Measurements from ENCODE around the gene FOXO3.
"Not testable (repeated sequence)": the region's sequence is repeated elsewhere in the genome, so short reads cannot be mapped to it uniquely, and the experiment has no call there.

The FOXO3 gene

DNA sequence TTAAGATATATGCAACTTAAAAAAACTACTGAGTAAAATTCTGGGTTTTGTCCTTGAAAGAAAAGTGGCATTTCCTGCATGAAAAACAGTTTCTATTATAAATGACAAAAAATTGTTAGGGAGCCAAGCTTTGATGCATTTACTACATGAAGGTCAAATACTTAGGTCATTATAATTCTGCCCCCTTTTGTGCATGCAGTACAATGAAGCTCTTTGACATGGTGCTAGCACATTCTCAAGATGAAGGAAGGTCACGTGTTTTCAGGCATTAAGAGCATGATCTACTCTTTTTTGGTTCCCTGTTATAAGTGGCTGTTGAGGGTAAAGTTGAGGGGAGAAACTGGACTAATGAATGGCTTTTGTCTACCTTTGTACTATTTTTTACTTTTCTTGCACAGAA is 72.7 kb downstream of the FOXO3 start:
- no peak for DNase-seq

DNA sequence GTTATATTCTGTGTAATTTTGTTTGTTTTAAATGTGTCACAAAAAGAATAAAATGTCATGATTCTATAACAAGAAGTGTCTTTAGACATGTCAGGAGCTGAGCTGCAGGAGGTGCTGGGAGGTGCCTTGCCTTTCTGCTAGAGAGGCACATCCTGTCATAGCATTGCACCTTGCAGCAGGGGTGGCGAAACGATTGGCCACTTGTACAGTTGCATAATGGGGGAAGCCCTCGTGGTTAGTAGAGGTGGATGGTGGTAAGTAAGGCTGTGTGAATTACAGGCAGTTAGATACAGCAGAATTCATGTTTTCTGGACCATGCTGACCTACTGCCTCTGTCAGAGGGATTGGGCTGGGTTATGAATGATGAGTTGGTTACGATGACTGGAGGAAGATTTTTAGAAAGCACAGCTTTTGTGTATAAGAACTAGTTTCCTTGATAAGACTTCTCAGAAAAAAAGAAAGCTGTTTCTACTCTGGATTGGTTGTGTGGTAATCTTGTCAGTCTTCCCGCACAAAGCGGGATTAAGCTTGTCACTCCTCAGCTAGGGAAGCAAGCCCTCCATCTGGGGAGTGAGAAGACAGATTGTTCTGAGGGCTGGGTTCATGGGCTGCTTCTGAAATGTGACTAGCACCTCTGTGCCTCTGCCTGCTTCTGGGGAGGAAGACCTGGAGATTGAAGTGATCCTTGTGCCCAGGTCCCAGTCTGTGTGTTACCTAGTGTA is 74.9 kb downstream of the FOXO3 start:
- no peak for DNase-seq

DNA sequence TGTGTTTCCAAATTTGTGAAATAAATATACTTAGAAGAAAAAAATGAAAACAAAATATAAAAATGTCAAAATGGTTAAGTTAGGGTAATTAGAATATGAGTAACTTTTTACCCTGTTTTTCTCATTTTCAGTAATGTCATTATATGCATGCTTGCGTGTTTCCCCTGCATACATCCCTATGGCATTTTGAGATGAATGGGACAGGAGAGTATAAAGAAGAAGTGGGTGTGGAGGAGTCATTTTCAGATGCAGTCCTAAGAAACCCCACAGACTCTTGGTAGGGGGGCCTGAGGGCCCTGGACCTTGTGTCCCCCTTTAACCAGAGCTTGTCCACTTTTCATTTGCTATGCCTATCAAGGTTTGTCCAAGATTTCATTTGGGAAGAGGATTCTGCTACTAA is 77.2 kb downstream of the FOXO3 start:
- DNase-seq: no peak

DNA sequence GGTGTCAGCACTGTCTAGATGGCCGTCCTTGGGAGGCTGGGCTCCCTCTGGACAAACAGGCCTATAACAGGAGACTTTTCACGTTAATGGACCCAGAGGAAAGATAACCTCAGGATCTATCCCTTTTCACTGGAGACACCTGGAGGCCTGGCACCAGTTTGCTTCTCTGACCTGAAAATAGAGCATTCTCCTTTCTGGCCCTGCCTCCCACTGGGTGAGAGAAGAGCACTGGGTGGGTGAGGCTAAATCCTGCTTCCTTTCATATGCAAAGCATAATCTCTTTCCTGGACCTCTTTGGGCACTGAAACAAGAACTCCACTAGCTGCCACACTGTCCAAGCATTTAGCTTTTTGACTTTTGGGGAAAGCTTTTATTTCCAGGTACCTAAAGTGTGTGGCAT is 78.3 kb downstream of the FOXO3 start:
- DNase-seq: peak in 1 of 2 experiments; percentile 34

DNA sequence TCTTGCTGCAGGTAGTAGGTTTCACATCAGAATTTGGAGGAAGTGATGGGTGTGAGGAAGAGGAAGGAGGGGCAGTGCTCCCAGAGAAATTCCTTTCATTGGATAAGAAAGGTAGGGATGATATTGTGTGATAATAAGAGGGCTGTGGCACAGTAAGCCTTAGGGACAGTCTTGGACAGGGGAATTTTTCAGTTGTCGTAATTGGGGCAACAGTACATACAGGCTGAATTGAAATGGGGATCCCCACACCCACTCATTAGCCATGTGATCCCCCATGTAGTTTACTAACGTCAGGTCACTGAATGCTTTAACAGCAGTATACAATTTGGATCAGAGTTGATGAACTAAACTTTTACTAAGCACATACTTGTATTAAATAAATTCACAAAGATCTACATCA is 79.4 kb downstream of the FOXO3 start:
- no peak for DNase-seq

DNA sequence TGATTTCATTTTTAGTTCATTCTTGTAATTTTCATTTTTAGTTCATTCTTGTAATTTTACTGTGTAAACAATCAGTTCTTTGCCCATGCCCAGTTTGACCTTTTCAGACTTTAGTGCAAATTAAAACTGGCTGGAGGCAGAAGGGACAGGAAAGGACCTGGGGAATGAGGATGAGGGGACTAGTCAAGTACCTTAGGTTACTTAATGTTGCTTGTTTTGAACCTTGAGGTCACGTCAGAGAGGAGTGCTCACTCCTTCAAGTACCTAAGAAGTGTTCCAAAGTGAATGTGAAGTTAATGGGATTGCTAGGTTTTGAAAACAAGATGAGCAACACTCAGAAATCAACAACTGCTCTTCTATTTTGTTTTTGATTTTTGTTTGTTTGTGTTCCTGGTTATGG is 82.5 kb downstream of the FOXO3 start:
- no peak for DNase-seq

DNA sequence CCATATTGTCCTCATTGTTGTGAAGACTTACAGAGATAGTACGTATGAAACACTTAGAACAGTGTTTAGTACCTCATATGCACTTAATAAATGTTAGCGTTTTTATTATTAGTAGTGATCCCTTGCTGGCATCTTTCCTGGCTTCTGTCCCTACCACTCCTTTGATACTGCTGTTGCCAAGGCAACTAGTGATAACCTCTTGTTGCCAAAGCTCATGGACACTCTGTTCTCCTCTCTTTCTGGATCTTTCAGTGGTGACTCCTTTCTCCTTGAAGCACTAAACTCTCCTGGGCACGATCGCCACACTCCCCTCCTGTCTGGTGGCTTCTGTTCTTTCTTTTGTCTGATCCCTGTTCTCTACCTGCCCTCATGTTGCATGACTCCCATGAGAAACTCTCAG is 83.5 kb downstream of the FOXO3 start:
- no peak for DNase-seq

DNA sequence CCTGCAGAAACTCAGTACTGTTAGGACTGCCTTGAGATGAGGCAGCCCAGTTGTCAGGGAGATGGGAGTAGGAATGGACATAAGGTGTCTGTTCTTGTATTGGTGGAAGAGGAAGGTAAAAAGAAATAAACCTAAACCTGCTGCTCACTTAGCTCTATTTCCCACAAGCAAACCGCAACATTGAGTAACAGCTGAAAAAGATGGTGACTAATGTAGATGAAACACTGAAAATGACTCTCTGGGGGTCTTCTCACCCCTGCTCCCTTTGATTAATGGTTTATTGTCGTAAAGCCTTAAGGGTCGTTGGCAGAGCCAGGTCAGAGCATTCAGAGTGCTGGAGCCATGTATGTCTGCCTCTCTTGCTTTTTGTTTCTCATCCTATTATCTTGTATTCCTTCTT is 87.5 kb downstream of the FOXO3 start:
- DNase-seq: no peak

DNA sequence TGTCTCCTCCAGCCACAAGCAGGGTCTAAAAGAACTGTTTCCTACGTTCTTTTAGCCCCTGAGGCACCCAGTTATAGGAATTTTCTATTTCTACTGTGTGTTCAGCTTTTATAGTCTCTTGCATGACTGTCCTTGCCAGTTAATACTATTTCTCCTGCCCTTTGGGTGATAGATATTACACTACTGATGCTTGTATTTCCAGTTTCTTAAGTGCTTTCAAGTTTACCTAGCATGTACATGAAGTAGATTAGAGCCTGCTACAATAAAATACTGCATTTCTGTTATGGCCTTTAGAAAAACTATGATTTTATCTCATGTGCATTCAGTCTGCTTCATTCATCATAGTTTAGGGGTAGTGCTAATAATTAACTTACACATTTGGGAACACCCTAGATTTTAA is 89.6 kb downstream of the FOXO3 start:
- DNase-seq: no peak

DNA sequence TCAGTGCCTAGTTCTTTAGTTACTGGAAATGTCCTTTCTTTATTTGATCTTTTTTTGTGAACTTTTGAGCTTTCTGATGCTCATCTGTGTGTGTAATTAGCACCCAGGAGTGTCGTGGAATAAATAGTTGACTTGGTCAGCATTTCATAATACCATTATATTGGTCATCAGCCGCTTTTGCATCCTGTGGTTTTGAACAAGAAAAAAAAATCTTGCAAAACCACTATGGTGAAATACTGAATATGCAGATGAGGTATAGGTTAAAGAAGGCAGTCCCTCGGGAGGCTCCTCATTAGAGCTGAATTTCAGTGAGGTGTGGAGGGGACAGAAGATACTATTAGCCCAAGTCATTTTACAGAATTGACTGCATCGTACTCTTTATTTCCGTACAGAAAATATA is 90.1 kb downstream of the FOXO3 start:
- DNase-seq: no peak

DNA sequence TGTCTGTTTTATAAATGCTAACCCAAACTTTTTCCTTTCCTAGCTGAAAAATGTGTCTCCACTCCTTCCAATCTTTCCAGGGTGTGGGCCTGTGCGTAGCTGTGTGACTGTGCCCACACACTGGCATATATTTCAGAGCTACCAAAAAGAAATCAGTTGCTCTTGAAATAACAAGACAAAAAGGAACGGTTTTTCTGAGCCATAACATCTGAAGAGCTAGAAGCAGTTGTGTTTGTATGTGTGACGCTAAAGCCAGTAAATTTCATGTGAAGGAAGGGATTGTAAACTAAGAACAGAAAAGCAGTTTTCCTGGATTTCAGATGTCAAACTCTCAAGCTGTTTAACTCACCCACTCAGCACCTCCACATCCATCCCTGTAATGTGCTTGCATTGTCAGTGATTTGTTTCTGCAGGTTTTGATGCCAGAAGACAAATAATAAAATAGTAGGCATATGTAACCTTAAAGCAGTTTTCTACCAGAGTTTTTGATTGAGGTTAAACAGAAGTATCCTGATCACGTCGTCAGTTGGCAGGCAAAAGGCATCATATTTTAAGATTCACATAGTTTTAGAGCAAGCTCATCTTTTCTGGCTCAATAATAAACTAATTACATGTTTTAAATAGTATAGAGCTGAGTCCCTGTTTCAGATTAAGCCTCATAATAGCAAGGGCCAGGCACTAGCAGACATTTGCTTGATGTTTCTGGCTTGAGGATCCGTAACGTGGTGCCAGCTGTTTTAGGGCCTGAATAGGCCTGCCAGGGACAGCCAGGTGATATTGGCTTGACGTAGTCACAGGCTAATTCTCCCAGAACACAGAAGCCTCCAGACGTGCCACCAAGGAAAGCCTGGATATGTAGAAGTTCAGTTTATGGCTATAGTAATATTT is 90.9 kb downstream of the FOXO3 start:
- DNase-seq: no peak

DNA sequence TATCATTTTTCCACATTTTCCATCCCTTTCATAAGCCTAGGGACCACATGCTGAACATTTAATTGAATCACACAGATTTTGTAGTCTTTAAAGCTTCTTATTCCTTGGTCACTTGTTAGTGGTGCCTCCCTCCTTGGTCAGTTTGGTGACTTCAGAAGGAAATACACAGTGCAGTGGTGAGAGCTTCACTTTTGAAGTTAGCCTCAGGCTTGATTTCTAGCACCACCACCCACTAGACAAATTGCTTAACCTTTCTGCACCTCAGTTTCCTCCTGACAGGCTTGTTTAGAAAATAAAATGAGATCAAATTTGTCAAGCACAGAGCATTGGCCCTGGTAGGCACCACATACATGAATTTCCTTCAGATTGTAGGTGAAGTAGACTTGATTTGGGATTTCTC is 91.7 kb downstream of the FOXO3 start:
- no peak for DNase-seq

DNA sequence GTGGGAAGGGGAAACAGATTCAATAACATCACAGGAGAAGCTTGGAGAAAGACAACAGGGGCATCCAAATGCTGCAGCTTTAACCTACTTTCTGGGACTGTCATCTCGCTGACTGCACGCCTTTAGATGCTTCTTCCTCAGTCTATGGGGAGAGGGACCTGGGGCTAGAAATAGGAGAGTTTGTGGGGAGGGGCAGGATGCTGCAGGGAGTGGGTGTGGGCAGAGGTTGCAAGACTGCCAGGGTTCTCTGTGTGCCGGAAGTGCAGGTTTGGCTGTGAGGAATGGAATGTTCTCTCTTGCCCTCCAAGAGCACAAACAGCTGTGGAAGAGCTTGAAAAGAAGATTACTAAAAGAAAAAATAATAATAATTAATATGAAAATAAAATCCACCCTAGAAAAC is 93.2 kb downstream of the FOXO3 start:
- no peak for DNase-seq

DNA sequence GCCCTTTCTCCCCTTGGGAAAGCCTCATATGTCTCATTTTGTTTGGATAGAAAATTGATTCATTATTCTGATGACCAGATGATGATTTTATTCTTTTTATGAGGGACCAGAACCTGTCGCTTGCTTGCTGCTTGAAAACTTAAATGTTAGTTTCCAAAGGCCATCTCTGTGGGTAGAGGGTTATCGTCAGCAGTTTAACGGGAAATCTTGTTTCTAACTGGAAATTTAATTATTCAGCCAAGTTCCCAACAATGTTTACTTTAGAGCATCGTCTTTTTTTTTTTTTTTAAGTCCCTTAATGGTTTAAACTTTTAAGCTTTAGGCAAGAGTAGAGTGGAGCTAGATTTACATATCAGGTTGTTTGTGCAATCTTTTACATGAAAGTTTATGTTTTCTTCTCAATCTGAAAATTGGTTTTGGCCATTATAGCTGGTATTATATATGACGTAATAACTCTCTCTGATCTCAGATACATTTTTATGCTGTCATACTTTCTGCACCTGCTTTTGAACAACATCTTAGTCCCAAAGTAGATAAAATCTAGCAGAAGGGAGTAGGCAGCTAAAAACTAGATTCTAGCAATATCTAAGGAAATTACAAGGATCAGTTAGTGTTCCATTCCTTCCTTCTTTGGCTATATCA is 93.9 kb downstream of the FOXO3 start:
- DNase-seq: no peak

DNA sequence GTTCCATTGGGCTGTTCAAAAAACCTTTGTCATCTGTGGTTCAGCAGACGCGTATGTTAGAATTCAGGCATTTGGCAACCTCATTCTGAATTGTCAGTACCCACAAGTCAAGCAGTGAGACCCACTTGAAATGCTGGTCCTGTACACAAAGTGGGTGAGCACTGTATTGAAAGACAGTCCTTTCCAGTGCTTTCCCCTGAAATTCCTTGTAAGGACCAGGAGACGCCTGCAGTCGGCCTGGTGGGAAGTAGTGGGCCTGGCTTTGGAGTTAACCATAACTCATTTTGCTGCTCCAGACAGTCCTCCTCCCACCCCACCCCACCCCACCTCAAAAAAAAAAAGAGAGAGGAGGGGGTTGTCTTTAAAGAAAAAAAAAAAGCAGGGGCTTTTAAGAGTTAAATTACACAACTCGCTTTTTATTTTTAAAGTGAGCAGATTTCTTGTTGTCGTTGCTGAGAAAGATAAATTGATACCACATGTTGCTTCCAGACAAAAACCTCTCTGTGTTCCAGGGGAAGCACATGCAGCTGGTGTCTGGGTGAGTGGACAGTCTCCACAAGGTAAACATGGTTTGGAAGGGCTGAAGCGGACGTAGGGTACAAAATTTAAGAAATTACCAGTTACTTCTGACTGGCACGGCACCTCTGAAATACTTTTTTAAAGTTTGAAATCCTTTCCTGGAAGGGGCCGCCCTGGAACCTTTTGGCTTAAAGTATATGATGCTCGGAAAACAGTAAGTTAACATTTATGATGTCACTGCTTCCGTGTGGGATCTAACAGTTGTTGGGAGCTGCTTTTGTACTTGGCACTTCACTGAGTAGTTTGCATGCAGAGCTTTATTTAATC is 95.3 kb downstream of the FOXO3 start:
- no peak for DNase-seq

DNA sequence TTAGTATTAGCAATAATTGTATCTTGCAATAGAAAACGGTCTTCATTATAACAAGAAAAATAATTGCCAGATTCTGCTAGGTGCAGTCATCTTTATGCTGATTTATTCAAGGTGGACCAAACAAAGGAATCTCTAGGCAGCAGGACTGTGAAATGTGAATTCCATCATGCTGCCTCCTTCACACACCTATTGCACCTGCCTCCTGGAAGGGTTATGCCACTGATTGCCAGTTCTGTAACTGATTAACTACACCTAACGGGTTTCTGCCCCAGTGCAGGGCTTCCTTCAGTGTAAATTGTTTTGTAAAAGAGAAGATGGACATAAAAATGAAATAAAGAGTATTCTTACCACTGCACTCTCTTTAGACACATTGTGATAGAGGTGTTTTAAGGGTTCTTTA is 96.1 kb downstream of the FOXO3 start:
- no peak for DNase-seq

DNA sequence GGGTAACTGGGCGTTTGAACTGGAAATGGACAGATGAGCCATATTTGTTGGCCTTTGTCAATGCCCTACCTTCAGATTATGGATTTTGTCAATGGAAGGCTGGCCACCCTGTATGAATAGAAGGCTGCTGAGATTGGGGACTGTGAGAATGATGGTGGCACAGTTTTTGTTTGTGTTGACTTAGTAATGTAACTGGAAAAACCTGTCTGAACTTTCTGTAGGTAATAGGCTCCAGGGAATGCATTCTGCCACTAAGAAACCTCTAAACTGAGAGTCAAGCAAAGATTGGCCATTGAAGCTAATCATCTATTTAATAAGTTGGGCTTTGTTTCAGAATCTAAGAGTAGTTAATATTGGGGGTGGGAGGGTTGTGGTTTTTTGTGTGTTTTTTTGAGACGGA is 97.5 kb downstream of the FOXO3 start:
- DNase-seq: no peak

DNA sequence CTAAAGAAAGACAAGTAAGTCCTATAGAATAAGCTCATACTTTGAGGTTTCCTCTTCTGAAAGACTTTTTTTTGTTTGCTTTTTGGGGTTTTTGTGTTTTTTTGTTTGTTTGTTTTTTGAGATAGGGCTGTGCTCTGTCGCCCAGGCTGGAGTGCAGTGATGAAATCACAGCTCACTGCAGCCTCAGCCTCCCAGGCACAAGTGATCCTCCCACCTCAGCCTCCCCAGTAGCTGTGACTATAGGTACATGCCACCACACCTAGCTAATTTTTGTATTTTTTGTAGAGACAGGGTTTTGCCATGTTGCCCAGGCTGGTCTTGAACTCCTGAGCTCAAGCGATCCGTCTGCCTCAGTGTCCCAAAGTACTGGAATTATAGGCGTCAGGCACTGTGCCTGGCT is 98.1 kb downstream of the FOXO3 start:
- DNase-seq: not testable (repeated sequence)

DNA sequence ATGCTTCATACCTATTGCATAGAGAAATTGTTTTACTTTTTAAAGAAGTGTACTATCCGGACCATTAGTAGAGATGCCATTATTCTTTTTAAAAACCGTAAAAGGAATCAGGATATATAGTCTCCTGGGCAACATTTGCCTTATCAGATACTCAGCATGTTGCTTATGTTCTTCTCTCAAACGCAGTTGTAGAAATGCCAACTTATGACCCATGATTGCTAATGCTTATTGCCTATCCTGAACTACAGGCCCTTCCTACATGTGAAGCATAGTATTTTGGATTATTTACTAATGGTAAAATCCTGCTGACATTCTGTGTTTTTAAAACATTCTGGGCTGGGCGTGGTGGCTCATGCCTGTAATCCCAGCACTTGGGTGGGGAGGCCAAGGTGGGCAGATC is 99.5 kb downstream of the FOXO3 start:
- no peak for DNase-seq

DNA sequence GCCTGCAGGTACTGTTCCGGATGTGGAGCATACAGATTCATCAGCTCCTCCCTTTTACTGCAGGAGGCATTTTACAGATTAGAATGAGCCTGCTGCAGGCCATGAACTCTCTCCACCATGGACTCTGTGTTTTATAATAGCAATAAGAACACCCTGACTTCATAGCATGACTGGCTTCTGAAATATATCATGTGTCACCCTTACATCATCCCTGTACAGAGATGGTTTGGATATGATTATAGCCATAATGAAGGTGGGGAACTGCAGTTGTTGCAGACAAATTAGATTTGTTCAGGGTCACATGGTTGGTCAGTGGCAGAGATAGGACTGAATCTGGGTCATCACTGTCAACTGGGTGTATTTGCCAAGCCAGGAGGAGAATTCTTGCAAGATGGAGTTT is 100.7 kb downstream of the FOXO3 start:
- DNase-seq: peak in 1 of 2 experiments; percentile 14

DNA sequence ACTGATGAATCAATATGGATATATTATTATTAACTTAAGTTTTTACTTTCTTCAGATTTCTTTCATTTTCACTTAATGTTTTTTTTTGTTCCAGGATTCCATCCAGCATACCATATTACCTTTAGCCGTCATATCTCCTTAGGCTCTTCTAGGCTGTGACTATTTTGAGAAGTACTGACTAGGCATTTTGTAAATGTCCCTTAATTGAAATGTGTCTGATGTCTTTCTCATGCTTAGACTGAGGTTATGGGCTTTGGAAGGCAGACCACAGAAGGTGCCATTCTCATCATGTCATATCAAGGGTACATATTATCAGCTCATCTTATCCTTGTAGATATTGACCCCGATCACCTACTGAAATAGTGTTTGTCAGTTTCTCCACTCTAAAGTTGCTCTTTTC is 101.3 kb downstream of the FOXO3 start:
- DNase-seq: no peak

DNA sequence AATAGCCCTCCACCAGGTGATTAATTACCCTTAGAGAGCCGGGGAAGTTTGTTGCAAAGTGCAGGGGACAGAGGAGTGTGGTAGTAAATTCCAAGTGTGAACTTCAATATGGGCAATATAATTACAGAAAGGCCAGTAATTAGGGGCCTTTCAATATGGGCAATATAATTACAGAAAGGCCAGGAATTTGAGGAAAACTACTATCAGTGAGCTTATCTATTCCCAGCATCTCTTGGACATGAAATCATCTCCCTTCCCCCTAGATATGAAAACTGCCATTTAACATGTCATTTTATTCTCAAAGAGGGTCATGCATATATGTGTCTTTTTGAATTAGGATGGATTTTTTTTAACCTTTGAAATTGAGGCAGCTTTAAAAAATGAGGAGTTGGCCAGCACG is 102.0 kb downstream of the FOXO3 start:
- DNase-seq: no peak

DNA sequence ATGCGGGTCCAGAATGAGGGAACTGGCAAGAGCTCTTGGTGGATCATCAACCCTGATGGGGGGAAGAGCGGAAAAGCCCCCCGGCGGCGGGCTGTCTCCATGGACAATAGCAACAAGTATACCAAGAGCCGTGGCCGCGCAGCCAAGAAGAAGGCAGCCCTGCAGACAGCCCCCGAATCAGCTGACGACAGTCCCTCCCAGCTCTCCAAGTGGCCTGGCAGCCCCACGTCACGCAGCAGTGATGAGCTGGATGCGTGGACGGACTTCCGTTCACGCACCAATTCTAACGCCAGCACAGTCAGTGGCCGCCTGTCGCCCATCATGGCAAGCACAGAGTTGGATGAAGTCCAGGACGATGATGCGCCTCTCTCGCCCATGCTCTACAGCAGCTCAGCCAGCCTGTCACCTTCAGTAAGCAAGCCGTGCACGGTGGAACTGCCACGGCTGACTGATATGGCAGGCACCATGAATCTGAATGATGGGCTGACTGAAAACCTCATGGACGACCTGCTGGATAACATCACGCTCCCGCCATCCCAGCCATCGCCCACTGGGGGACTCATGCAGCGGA is 102.9 kb downstream of the FOXO3 start:
- DNase-seq: not testable (repeated sequence)
